HL-60 (cell line): ENCODE data around the gene CD247.

Source experiments
- CTCF ChIP-seq: IDR thresholded peaks from one replicate; pipeline ENCODE4 v1.5.1; 2011; ENCODE audit warnings: low read length, control low read depth, inconsistent platforms; ENCODE audit not compliant: insufficient read depth
- TF ChIP-seq, protein P1 (sequence below): IDR thresholded peaks from 2 replicates; pipeline ENCODE4 v1.6.1; 2012; ENCODE audit warnings: low read depth; ENCODE audit not compliant: insufficient replicate concordance

DNA sequence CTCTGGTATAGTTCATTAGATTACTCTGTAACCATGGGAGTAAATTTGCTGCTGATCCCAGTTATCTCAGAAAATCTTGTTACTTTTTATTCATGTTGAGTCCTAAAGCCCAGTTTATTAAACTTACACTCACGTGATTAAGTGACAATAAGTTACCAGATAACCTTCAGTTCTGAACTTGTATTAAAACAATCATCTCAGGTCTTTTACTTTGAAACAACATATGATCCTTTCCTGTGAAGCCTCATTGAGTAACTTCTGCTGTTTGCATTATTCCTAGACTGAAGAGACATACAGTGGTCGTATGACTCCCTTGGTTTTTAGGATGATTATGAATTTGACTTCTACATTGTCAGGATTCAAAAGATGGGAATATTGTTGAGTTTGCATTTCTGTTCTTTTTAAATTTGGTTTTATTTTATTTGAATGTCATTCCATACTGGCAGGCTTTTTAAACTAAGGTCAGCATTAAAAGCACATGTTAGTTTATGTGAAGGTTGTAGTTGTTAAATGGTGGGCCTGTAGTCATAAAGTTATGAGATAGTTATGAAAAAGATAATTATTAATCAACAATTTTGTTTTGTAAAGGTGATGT, 117.9 kb downstream of the CD247 start:
- no peak for TF ChIP-seq CTCF
- TF ChIP-seq, protein P1, sequence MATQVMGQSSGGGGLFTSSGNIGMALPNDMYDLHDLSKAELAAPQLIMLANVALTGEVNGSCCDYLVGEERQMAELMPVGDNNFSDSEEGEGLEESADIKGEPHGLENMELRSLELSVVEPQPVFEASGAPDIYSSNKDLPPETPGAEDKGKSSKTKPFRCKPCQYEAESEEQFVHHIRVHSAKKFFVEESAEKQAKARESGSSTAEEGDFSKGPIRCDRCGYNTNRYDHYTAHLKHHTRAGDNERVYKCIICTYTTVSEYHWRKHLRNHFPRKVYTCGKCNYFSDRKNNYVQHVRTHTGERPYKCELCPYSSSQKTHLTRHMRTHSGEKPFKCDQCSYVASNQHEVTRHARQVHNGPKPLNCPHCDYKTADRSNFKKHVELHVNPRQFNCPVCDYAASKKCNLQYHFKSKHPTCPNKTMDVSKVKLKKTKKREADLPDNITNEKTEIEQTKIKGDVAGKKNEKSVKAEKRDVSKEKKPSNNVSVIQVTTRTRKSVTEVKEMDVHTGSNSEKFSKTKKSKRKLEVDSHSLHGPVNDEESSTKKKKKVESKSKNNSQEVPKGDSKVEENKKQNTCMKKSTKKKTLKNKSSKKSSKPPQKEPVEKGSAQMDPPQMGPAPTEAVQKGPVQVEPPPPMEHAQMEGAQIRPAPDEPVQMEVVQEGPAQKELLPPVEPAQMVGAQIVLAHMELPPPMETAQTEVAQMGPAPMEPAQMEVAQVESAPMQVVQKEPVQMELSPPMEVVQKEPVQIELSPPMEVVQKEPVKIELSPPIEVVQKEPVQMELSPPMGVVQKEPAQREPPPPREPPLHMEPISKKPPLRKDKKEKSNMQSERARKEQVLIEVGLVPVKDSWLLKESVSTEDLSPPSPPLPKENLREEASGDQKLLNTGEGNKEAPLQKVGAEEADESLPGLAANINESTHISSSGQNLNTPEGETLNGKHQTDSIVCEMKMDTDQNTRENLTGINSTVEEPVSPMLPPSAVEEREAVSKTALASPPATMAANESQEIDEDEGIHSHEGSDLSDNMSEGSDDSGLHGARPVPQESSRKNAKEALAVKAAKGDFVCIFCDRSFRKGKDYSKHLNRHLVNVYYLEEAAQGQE: no peak
